Activated CD4-positive, CD25-positive, alpha-beta regulatory T cell (primary cell): ENCODE measurements around the gene PRRC2C.
"Not testable (repeated sequence)": the region's sequence is repeated elsewhere in the genome, so short reads cannot be mapped to it uniquely, and the experiment has no call there.

Source experiments
- DNase-seq, 4 experiments: peaks; one replicate each; lab custom pipeline; 2025; lab: John Stamatoyannopoulos, UW

The PRRC2C gene

DNA sequence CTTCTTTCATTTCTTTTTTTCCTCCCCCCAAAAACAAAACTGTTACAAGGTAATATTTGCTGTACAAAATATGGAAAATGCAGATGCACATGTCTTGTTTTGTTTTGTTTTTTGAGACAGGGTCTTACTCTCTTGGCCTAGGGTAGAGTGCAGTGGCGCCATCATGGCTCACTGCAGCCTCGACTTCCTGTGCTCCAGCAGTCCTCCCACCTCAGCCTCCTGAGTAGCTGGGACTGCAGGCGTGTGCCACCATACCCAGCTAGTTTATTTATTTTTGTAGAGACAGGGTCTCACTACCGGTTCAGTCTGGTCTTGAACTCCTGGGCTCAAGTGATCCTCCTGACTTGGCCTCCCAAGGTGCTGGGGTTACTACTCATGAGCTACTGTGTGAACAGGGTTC, 15.5 kb downstream of the PRRC2C start:
- DNase-seq, result no peak

DNA sequence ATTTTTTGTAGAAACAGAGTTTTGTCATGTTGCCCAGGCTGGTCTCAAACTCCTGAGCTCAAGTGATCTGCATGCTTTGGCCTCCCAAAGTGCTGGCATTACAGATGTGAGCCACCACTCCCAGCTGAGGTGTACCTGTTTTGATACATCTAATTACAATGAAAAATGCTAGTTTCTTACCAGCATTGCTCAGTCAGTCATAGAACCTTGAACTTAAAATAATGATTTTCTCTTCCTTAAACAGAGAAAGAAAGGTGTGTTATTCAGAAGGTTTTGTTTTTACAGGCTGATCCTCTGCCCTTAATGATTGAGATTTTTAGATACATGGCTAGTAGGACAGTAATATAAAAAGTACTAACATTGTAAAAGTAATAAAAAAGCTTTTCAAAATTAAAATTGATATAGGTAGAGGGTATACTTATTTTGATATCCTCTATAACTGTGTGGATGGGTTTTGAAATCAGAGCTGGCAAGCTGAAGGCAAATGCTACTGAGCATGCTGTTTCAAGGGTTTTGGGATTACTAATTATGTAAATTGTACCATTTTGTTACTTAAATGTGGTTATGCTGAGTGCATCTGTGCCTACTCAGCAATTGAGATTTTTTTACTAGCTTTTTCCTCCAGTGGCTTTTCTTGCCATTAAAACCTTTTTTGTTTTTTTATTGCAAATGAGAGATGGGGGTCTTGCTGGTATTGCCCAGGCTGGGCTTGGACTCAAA, 16.1 kb downstream of the PRRC2C start:
- no peak for DNase-seq

DNA sequence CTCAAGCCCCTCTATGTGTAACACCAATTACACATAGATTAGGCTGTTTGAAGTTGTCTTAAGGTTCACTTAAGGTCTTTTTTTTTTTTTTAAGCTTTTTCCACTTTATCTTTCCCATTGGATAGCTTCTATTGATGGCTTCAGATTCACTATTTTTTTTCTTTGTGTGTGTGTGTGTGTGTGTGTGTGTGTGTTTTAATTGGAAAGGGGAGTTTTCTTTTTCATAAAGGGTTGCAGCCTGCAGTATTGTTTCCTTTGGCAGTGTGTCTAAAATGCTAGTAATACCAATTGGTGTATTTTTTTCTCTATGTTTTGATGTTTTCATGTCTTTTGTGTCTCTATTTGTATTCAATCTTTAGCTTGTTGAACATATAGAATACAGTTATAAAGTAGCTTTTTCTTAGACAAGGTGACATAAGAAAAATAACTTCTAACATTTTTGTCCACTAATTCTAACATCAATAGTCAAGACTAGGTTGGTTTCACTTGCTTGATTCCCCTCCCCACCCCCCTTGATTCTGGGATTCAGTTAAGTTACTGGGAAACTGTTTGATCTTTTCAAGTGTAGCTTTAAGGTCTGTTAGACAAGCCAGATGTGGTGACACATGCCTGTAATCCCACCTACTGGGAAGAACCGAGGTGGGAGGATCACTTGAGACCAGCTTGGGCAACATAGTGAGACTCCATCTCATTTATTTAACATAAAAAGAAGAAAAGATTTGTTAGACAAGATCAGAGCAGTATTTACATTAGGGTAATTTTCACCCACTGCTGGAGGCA, 21.4 kb downstream of the PRRC2C start:
- no peak for DNase-seq

DNA sequence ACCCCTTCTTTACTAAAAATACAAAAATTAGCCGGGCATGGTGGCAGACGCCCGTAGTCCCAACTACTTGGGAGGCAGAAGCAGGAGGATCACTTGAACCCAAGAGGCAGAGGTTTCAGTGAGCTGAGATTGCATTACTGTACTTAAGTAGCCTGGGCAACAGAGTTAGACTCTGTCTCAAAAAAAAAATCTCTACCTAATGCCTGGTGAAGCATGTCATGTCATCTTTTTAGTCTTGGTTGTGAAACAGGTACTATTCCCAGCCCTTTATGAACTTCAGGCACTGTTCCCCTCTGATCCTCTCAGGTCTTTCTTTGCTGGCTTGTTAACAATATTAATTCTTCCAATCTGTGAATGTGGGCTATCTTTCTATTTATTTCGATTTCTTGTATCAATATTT, 22.1 kb downstream of the PRRC2C start:
- no peak for DNase-seq

DNA sequence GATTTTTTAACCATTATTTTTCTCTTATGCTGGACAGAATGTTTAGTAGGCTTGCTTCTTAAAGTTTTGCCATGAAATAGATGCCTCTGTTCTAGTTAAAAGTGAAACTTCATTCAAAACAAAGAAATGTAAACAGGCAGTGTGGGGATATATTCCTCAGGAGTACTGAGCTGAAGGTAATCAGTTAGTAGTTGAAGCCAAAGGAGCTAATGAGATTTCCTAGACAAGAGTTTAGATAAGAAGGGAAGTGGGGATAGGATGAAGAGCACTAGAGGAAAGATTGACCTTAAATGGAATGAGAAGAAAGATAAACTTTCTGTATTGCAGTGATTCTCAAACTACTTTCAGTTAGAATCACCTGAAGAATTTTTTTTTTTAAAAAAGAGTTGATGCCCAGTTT, 23.9 kb downstream of the PRRC2C start:
- DNase-seq, result no peak

DNA sequence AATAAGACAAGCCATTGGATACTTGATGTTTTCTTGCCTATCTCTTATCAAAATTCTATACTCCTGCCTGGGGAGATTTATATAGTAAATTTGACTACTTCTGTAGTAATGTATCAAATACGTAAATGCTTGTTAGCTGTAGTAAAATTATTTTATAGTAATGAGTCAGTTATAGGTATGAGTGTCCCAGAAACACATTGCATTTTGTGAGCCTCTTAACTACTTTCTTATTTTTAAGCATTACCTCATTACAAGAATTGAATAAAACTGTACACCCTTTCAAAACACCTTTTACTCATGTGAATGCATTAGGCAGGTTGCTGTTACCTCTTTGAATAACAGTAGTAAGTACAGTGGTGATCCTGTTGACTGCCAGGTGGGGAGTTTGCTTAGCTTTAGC, 28.4 kb downstream of the PRRC2C start:
- DNase-seq, result no peak

DNA sequence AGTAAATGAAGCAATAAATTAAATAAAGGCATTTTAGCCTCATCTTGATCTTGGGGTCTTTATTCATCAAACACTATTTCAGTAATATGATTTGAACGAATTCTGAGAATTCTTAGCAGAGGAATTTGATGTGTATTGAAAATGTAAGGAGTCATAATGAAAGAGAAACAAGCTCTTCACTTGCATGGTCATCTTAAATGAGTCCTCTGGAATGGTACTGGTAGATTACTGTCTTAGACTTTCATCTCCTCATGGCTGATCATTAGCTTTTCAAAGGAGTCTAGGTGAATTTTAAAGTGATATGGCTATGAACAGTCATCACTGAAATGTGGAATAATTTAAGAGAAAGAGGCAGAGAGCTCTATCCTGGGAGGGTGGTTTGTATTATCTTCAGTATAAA, 30.0 kb downstream of the PRRC2C start:
- no peak for DNase-seq

DNA sequence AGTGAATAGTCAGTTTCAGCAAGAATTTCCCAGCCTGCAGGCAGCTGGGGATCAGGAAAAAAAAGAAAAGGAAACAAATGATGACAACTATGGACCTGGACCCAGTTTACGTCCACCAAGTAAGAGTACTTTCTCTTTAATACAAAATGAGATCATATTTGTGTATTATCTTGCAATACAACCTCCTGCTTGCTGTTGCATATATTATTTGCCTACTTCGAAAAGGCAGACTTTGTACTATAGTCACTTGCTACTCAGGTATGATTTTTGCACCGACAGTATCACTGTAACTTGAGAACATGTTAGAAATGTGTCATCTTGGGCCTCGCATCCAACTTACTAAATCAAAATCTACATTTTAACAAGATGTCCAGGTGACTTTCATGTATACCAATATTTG, 30.4 kb downstream of the PRRC2C start:
- no peak for DNase-seq

DNA sequence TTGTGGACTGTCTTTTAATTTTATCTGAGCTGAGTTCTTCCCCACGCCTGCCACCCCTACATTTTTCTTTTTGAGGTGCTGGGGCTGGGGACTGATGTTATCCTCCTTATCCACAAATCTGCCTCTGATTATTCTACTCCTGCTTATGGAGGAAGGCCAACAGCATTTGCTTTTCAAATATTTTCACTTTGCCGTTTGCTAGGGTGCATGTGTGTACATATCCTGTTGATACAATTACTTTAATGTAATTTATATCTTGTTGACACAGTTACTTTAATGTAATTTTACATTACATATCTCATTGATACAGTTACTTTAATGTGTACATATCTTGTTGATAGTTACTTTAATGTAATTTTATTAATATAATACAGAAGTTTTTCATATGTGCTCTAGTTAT, 36.2 kb downstream of the PRRC2C start:
- DNase-seq, result no peak

DNA sequence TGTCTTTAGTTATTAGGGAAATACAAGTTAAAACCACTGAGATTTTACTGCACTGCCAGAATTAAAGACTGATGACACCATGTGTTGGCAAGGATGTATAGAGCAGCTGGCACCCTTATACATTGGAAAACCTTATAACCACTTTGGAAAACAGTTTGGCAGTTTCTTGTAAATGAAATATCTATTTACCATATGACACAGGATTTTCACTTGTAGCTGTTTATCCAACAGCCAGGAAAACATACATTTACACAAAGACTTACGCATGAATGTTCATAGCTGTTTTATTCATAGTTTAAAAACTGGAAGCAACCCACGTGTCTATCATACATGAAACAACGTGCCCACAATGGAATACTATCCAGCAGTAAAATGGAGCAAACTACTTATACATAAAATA, 45.3 kb downstream of the PRRC2C start:
- no peak for DNase-seq

DNA sequence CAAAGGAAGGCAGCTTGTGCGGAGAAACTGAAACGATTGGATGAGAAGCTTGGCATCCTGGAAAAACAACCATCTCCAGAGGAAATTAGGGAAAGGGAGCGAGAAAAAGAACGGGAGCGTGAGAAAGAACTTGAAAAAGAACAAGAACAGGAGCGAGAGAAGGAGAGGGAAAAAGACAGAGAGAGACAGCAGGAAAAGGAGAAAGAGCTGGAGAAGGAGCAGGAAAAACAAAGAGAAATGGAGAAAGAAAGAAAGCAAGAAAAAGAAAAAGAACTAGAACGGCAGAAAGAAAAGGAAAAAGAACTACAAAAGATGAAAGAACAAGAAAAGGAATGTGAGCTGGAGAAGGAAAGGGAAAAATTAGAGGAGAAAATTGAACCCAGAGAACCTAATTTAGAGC, 47.2 kb downstream of the PRRC2C start:
- no peak for DNase-seq

DNA sequence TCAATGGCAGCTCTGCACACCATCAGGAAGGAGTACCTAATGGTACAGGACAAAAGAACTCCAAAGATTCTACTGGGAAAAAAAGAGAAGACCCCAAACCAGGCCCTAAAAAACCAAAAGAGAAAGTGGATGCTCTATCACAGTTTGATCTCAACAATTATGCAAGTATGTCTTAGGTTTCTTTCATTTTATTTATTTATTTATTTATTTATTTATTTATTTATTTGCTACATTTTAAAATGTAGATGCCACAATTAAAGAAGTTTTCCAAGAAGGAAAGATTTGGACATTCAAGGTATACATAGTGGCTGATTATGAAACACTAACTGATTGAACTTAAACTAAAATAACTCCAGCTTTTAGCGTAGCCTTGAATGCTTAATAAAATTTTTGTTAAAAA, 60.2 kb downstream of the PRRC2C start:
- no peak for DNase-seq

DNA sequence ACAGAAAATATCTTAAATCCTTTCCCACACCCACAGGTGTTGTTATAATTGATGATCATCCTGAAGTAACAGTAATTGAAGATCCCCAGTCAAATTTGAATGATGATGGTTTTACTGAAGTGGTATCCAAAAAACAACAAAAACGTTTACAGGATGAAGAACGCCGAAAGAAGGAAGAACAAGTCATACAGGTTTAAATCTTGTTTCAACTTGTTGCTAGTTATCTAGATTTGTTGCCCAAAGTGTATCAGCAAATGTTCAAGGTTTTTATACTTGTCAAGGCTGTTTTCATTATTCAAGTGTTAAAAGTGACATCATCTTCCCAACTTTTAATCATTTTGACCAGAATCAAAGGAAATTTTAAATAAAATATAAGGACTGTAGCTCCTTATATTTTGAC, 64.7 kb downstream of the PRRC2C start:
- DNase-seq, result no peak

DNA sequence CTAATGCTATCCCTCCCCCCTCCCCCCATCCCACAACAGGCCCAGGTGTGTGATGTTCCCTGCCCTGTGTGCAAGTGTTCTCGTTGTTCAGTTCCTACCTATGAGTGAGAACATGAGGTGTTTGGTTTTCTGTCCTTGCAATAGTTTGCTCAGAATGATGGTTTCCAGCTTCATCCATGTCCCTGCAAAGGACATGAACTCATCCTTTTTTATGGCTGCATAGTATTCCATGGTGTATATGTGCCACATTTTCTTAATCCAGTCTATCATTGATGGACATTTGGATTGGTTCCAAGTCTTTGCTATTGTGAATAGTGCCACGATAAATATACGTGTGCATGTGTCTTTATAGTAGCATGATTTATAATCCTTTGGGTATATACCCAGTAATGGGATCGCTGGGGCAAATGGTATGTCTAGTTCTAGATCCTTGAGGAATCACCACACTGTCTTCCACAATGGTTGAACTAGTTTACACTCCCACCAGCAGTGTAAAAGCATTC, 65.3 kb downstream of the PRRC2C start:
- not testable (repeated sequence) for DNase-seq

DNA sequence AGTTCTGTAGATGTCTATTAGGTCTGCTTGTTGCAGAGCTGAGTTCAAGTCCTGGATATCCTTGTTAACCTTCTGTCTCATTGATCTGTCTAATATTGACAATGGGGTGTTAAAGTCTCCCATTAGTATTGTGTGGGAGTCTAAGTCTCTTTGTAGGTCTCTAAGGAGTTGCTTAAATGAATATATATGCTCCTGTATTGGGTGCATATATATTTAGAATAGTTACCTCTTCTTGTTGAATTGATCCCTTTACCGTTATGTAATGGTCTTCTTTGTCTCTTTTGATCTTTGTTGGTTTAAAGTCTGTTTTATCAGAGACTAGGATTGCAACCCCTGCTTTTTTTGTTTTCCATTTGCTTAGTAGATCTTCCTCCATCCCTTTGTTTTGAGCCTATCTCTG, 68.6 kb downstream of the PRRC2C start:
- DNase-seq, result not testable (repeated sequence)

DNA sequence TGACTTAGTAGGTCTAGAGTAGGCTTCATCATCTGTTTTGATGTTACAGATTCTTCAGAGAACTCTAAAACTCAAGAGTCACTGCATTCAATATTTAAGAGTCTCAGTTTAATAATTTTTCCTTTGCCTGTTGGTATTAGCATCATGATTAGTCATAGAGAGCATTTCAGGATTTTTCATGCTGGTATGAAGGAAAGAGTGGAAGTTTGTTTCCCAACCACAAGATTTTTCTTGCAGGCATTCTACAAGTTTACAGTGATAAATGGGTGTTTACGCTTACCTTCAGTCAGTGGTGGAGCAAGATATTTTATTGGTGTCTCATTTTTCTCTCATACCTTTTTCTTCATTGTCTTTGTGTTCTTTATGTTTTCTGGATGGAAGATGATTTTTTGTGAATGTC, 78.3 kb downstream of the PRRC2C start:
- no peak for DNase-seq

DNA sequence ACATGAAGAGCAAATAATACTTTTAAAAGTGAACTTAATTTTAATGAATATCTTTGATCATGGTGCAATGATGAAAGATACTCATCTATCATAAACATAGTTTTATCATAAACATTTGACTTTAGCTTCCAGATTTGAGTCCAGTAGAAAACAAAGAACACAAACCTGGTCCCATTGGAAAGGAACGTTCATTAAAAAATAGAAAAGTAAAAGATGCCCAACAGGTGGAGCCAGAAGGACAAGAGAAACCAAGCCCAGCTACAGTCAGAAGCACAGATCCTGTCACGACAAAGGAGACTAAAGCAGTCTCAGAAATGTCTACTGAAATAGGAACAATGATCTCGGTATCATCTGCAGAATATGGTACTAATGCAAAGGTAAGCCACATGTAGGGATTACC, 81.1 kb downstream of the PRRC2C start:
- DNase-seq, result no peak

DNA sequence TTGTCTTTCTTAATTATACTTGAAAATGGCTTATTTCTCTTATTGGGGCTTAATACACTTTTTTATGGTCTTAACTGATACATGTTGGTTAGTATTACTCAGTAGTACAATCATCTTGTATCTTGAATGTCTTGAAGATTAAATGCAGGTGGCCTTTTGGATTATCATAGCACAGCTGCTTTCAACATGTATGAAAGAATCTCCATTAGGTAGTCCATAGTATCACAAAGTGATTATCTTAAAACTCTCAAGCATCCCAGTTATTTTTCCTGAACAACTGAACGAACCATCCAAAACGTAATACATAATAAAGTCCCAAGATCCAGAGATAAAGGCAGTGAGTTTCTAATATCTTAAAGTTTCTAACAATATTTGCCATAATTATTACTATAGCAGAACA, 85.0 kb downstream of the PRRC2C start:
- no peak for DNase-seq

DNA sequence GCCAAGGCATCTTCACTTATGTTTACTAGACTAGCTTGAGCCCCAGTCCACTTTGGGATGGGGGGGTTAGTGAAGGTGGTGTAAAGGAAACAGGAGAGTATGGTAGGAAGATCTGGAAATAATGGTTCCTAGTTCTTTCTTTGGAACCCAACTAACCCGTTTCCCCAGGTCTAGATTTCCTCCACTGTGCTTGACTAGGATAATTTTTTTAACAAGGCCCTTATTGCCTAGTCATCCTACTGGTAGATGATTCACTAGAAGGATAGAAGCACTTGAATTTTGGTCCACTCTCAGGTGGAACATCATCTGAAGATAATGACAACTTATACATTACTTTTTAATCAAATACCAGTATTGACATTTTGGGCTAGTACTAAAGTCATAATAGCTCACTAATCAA, 90.8 kb downstream of the PRRC2C start:
- DNase-seq, result no peak

DNA sequence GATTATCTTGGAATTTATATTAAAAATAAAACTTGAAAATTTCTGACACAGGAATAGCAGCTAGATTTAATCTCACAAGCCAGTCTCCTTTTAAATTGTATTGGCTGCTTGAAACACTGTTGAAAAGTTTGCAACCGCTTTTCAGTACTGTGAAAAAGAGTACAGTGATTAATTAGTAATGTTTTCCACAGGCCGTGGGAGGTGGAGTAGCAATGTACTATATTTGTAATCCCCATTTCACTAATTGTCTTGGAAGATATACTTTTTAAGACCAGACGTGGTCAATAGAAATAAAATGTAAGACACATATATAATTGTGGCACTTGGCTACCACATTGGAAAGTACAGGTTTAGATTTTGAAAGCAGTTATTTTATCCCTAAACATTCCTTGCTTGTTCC, 95.9 kb downstream of the PRRC2C start:
- no peak for DNase-seq

DNA sequence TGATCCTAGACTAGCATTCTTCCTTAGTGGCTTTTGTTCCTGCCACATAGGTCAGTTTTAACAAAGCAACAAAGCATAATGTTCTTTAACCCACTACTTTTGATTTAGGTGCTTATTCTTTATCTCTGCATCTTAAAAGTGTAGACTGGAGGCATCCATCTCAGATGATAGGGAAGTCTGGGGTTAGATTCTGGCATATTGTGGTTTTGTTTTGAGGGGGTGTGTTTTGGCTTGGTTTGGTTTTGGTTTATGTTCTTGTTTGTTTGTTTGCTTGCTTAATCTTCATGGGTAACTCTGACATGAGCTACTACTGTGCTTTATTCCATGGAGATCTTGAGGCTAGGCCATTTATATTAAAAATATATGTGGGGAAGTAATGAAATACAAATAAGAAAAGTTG, 96.4 kb downstream of the PRRC2C start:
- no peak for DNase-seq

DNA sequence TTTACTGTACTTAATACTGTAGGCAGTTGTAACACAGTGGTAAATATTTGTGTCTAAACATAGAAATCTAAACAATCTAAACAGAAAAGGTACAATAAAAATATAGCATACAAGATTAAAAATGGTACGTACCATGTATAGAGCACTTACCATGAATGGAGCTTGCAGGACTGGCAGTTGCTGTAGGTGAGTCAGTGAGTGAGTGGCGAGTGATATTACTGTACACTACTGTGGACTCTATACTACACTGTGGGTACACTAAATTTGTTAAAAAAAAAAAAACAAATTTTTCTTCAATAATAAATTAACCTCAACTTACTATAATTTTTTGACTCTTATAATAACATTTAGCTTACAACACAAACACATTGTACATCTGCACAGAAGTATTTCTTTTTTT, 97.3 kb downstream of the PRRC2C start:
- DNase-seq, result no peak

DNA sequence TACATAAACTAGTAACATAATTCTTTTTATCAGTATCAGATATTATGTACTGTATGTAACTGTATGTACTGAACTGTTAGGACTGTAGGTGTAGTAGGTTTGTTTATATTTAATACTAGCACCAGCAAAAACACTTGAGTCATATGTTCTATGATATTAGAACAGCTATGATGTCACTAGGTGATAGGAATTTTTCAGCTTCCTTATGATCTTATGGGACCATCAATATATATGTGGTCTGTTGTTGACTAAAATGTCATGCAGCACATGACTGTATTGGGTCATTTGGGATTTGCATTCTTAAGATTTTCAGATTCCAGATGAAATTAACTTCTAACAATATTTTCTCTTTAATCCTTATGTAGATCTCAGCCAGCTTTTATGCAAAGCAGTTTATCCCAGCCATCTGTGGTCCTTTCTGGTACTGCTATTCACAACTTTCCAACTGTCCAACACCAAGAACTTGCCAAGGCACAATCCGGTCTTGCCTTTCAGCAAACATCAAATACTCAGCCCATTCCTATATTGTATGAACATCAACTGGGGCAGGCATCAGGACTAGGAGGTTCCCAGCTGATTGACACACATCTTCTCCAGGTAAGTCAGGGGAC, 98.4 kb downstream of the PRRC2C start:
- no peak for DNase-seq
